ACC112 (cell line): ENCODE measurements around the gene AP3S1.

ENCODE experiments used
- H2AFZ ChIP-seq: fragments of 200-600 bp; sonication (generic); one replicate; pipeline ENCODE4 v1.6.0; 2017; ENCODE audit warnings: antibody characterized with exemption, low read length; ENCODE audit not compliant: unreplicated experiment
- H3K27ac ChIP-seq: fragments of 200-600 bp; sonication (generic); 2 replicates; pipeline ENCODE4 v1.5.1; 2014; ENCODE audit warnings: low read depth, mild to moderate bottlenecking, antibody characterized with exemption, low read length, moderate library complexity
- H3K27me3 ChIP-seq: fragments of 200-600 bp; sonication (generic); 2 replicates; pipeline ENCODE4 v1.6.1; 2014; ENCODE audit warnings: mild to moderate bottlenecking, antibody characterized with exemption, low read length, moderate library complexity, mixed read lengths; ENCODE audit not compliant: insufficient read depth
- H3K36me3 ChIP-seq: fragments of 200-600 bp; sonication (generic); 2 replicates; pipeline ENCODE4 v1.6.1; 2016; ENCODE audit warnings: mild to moderate bottlenecking, antibody characterized with exemption, low read length, moderate library complexity, mixed read lengths; ENCODE audit not compliant: insufficient read depth
- H3K4me1 ChIP-seq: fragments of 200-600 bp; sonication (generic); one replicate; pipeline ENCODE4 v1.6.1; 2016; ENCODE audit warnings: low read length, mixed read lengths; ENCODE audit not compliant: insufficient read depth, unreplicated experiment, control insufficient read depth
- H3K4me3 ChIP-seq: fragments of 200-600 bp; sonication (generic); 2 replicates; pipeline ENCODE4 v1.5.1; 2014; ENCODE audit warnings: mild to moderate bottlenecking, low read depth, low read length
- H3K79me2 ChIP-seq: fragments of 200-600 bp; sonication (generic); one replicate; pipeline ENCODE4 v1.6.0; 2016; ENCODE audit warnings: low read length; ENCODE audit not compliant: control insufficient read depth, unreplicated experiment, insufficient read depth

Gene AP3S1

DNA sequence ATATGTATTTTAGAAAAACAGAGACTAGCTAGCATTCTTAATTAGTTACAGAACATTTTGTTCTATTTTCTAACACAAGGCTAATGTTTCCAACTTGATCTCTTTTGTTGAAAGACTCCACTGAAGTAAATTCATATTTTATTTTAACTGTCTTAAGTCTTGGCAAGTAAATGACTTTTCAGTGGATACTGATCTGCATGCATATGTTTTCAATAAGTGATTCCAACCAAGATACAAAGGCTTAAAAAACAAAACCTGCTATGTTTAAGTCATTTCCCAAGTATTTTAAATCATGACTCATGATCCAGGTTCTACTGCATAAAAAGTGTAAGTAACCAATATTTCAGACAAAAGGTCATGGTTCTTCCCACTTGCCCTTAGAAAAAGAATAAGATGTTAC lies 31.0 kb upstream of the AP3S1 start:
- Histone ChIP-seq H3K79me2 (no peaks in the 10 kb centered on the region), H3K27ac (no peak overlapping the region), H3K4me3 (no peak overlapping the region), H3K4me1 (peaks cover 14% of the 10 kb centered on the region), H2AFZ (no peak overlapping the region), H3K27me3 (peaks cover 28% of the 10 kb centered on the region), H3K36me3 (no peaks in the 10 kb centered on the region)

DNA sequence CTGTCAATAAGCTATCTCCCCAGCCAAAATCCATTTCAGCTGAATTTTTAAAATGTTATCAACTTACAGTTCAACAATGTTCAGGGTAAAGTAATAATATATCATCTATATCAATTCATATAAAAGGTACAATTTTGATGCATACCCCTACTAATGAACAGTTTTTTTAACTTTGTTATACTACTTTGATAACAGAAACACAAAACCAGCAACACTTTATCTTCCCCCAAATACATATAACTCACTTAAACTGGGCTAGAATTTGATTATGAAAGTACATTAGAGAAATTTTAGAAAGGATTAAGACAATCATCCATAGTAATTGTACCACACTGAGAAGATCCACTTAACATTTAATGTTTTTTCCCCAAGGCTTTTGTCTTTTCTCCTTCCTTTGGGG lies 30.3 kb upstream of the AP3S1 start:
- Histone ChIP-seq H3K36me3 (no peaks in the 10 kb centered on the region), H3K79me2 (no peaks in the 10 kb centered on the region), H3K4me3 (no peak overlapping the region), H3K27me3 (peaks cover 34% of the 10 kb centered on the region), H3K27ac (no peak overlapping the region), H3K4me1 (peaks cover 18% of the 10 kb centered on the region), H2AFZ (no peak overlapping the region)

DNA sequence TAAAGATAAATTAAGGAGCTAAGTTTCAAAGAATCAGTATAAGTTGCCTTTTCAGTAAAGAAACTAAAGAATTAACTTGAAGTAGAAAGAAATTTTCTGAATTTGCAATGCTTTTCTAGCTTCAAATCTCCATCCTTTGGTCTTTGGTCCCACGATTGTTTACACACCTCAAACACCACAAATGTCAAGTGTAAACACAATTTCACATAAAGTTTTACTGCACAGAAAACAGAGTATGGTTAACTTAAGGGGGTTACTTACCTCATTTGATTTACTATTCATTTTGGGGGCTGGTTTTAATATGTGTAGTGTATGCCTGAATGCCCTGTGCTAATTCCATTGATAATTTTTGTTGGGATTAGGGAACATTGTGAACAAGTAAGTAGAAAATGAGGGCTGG lies 29.4 kb upstream of the AP3S1 start:
- Histone ChIP-seq H3K27ac (no peak overlapping the region), H3K27me3 (peaks cover 42% of the 10 kb centered on the region), H3K79me2 (no peaks in the 10 kb centered on the region), H2AFZ (no peak overlapping the region), H3K4me1 (peaks cover 18% of the 10 kb centered on the region), H3K36me3 (no peaks in the 10 kb centered on the region), H3K4me3 (no peak overlapping the region)

DNA sequence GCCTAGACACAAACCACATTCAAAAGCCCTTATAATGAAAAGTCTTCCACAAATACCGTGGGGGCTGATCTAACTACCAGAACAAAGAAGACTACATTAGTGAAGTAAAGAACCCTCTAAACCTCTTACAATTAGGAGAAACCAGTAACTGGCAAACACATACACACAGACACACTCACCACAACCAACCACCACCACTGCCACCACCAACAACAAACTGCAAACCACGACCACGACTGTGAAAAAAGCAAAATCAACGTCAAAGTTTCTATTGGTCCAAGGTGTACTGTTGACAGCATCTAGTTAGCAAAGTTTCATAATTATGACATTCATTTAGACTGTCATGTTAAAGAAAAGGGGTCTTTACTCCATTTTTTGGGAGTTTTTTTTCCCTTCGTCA lies 28.0 kb upstream of the AP3S1 start:
- H3K27me3 ChIP-seq: peaks cover 50% of the 10 kb centered on the region
- no peak overlapping the region for H3K4me3 ChIP-seq
- H3K79me2 ChIP-seq: no peaks in the 10 kb centered on the region
- no peak overlapping the region for H2AFZ ChIP-seq
- H3K27ac ChIP-seq: no peak overlapping the region
- no peaks in the 10 kb centered on the region for H3K36me3 ChIP-seq
- peaks cover 18% of the 10 kb centered on the region for H3K4me1 ChIP-seq

DNA sequence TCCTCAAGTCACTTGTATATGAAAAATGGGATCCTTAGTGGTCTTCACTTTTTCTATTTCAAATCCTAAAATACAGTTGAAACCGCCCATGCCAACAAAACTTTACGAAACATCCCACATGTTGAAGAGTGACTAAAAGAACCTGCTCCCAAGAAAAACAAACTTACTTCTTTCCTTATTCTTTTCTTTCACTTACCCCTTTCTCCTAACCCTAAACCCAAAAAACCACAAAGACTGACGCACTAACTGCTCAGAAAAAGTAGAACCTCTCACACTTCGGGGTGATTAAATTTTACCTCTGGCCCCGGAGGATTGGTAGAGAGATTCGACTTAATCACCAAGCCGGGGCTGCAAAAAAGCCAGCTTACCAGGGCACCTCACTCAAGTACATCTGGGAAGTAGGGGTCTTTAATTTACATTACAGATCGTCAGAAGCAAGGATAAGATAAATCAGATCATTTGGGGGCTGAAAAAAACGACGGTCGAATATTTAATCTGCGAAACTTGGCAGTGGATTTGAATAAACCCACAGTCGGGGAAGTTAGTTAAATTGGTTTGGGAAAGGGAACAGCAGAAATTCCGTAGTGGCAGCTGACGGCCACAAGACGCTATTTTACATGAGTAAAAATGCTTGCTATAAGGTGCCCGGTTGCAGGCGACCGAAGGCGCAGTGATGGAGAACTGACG lies 26.6 kb upstream of the AP3S1 start:
- peak overlapping the region; percentile 85 for H3K4me3 ChIP-seq
- no peak overlapping the region for H3K27ac ChIP-seq
- peak overlapping the region; percentile 97 for H2AFZ ChIP-seq
- no peaks in the 10 kb centered on the region for H3K79me2 ChIP-seq
- H3K27me3 ChIP-seq: peaks cover 50% of the 10 kb centered on the region
- no peaks in the 10 kb centered on the region for H3K36me3 ChIP-seq
- H3K4me1 ChIP-seq: peaks cover 16% of the 10 kb centered on the region

DNA sequence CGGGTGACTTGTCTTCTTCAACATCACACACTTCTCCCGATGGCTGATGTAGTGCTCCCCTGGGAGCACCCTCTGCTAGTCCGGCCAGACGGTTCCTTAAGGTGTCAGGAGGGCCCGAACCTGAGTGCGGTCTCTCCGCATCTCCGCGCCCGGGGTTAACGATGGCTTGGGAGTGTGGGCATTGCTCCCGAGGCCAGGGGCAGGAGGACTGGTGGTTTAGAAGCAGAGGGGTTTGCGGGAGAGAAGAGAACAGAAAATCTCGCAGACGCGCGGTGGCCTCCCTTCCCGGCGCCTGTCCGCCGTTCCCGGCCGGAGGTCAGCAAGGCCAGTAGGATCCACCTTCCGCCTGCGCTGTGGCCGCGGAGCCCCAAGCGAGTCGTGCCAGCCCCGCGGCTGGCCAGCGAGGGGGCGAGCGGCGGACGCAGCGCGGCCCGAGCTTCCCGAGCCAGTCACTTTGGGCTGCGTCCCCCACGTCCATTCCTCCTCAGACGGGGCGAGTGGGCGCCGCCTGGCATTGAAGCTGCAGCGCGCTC lies 26.0 kb upstream of the AP3S1 start:
- peaks cover 50% of the 10 kb centered on the region for H3K27me3 ChIP-seq
- H3K4me1 ChIP-seq: peaks cover 12% of the 10 kb centered on the region
- H3K79me2 ChIP-seq: no peaks in the 10 kb centered on the region
- no peaks in the 10 kb centered on the region for H3K36me3 ChIP-seq
- H3K4me3 ChIP-seq: peak overlapping the region; percentile 85
- peak overlapping the region; percentile 97 for H2AFZ ChIP-seq
- no peak overlapping the region for H3K27ac ChIP-seq

DNA sequence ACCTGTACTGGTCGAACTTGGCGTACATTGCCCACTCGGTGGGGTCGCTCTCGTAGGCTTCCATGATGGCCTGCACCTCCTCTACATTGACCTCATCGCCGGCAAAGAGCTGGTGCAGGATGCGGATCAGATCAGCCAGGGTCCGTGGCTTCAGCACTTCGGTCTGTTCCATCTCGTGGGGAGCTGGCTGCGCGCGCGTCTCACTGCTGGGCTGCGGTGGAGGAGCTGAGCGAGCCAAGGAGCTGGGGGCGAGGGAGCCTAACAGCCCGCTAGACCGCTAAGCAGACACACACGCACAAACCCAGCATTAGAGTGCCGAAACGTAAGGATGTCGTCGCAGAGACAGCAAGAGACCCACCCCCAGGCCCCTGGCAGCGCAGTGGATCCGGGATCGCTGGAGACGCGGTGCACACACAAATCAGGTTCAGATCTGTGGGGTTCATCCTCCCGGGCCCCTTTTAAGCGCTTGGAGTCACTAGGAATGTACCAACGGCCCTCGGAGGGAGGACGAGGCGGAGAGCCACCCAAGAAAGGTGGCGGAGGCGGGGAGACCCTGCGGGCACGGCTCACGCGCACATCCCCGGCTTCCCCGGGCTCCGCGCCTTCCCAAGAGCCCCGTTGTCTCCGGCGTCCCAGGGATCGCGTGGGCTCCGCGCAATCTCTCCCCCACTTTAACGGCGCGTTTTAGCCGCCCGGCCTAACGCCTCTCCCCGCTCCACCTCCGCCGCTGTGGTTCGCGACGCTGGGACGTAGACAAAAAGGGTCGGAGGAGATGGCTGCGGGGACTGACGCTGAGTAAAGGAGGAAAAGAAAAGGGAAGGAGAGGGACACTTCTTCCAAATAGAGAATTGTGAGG lies 25.3 kb upstream of the AP3S1 start, which contains the start of gene CDO1:
TSS of gene CDO1 (minus strand) at position 434 of the 856 bp plus-strand sequence. CDS start at position 172, 262 bp downstream.
- Histone ChIP-seq H3K4me1 (peaks cover 6% of the 10 kb centered on the region), H3K27me3 (peaks cover 50% of the 10 kb centered on the region), H3K79me2 (no peaks in the 10 kb centered on the region), H3K4me3 (peak within 1 kb of the TSS; percentile 85), H3K36me3 (no peaks in the 10 kb centered on the region), H2AFZ (peak within 1 kb of the TSS; percentile 97), H3K27ac (no peak within 1 kb of the TSS)

DNA sequence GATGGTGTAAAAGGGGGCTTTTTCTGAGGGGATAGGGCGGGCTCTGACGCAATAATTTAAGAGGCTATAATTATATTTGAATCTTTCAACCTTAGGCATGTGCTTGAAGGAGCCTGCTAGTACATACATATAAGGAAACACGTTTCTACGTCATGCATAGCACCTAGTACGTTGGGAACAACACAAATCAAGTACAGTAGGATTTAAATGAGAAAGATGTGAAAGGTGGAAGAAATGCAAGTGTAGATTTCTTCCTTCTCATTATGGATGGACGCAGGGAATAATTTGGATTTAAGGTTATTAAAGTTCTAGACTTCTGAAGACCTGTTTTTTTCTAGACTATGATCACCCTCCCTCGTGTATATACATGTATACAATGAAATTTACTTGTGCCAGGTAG lies 24.3 kb upstream of the AP3S1 start:
- H3K4me1 ChIP-seq: peaks cover 6% of the 10 kb centered on the region
- H3K27me3 ChIP-seq: peaks cover 50% of the 10 kb centered on the region
- H3K27ac ChIP-seq: no peak overlapping the region
- H3K4me3 ChIP-seq: no peak overlapping the region
- no peaks in the 10 kb centered on the region for H3K36me3 ChIP-seq
- H2AFZ ChIP-seq: no peak overlapping the region
- no peaks in the 10 kb centered on the region for H3K79me2 ChIP-seq

DNA sequence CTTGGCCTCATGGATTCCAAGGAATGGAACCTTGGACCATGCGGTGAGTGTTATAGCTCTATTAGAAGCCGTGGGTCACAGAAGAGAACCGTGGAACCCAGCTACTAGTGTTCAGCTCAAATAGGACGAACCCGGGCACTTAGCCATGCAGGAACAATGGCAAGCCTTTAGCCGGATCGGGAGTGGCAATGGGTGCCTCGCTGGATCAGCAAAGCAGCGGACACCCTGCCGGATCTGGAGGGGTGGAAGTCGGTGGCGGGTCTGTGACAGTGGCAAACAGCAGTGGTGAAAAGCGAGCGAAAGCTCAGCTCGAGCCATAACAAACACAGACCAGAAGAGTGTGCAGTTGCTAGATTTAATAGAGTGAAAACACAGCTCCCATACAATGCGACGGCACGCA lies 22.9 kb upstream of the AP3S1 start:
- H3K36me3 ChIP-seq: no peaks in the 10 kb centered on the region
- no peaks in the 10 kb centered on the region for H3K79me2 ChIP-seq
- H3K27me3 ChIP-seq: peaks cover 42% of the 10 kb centered on the region
- peaks cover 6% of the 10 kb centered on the region for H3K4me1 ChIP-seq
- H2AFZ ChIP-seq: no peak overlapping the region
- no peak overlapping the region for H3K4me3 ChIP-seq
- H3K27ac ChIP-seq: no peak overlapping the region

DNA sequence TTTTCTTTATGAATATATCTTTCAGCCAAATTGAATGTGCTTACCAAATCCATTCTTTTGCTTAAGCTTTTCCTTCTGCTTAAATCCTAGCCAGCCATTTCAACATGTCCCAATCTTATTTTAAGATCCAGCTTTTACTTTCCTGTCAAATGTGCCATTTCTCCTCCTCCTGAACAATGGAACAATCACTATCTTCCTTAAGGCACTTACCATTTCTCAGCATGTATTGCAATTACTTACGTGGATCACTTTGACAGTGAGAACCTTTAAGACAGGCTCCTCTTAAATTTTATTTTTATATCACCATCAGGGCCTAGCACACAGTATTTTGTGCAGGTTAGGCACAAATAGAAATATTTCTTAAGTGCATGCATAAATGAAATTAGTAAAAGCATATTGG lies 20.9 kb upstream of the AP3S1 start:
- no peaks in the 10 kb centered on the region for H3K79me2 ChIP-seq
- H3K4me3 ChIP-seq: no peak overlapping the region
- H3K36me3 ChIP-seq: no peaks in the 10 kb centered on the region
- H3K4me1 ChIP-seq: peaks cover 2% of the 10 kb centered on the region
- H3K27me3 ChIP-seq: peaks cover 22% of the 10 kb centered on the region
- no peak overlapping the region for H2AFZ ChIP-seq
- no peak overlapping the region for H3K27ac ChIP-seq
